Osteoblast (primary cell): ENCODE data around the gene TRERF1. TPM values are rescaled to one million over a fixed set of nuclear protein-coding genes. Genes with fewer than 3 reads are reported as not detected.

Experiments used
- DNase-seq: peaks from one replicate; pipeline ENCODE4 v3.0.0; 2011; ENCODE audit warnings: low spot score, mixed read lengths; ENCODE audit not compliant: insufficient read length; ENCODE audit errors: missing footprints
- H2AFZ ChIP-seq: 2 replicates; pipeline ENCODE4 v1.6.0; 2011; ENCODE audit warnings: mild to moderate bottlenecking, low read length
- H3K27ac ChIP-seq: 2 replicates; pipeline ENCODE4 v1.5.1; 2011; ENCODE audit warnings: mild to moderate bottlenecking, low read depth, low read length, moderate library complexity
- H3K27me3 ChIP-seq: 2 replicates; pipeline ENCODE4 v1.6.0; 2012; ENCODE audit warnings: mild to moderate bottlenecking, control low read depth, inconsistent platforms, low read length, moderate library complexity; ENCODE audit not compliant: insufficient read depth
- H3K36me3 ChIP-seq: 2 replicates; pipeline ENCODE4 v1.5.1; 2011; ENCODE audit warnings: mild to moderate bottlenecking, low read length, control low read depth, moderate library complexity; ENCODE audit not compliant: insufficient read depth
- H3K4me1 ChIP-seq: 2 replicates; pipeline ENCODE4 v1.5.1; 2011; ENCODE audit warnings: mild to moderate bottlenecking, low read length, control low read depth, moderate library complexity; ENCODE audit not compliant: insufficient read depth
- H3K4me2 ChIP-seq: 2 replicates; pipeline ENCODE4 v1.6.0; 2011; ENCODE audit warnings: mild to moderate bottlenecking, low read length; ENCODE audit not compliant: insufficient read depth
- H3K4me3 ChIP-seq: fragments of 200-600 bp; sonication (generic); 3 replicates; pipeline ENCODE4 v1.5.1; 2012; ENCODE audit warnings: mild to moderate bottlenecking, low read length, inconsistent platforms; ENCODE audit not compliant: insufficient read depth
- H3K79me2 ChIP-seq: 2 replicates; pipeline ENCODE4 v1.6.0; 2012; ENCODE audit warnings: mild to moderate bottlenecking, low read length, control low read depth, inconsistent platforms; ENCODE audit not compliant: insufficient read depth
- H3K9me3 ChIP-seq: 2 replicates; pipeline ENCODE4 v1.5.1; 2011; ENCODE audit warnings: low read depth, low read length, control low read depth
- H4K20me1 ChIP-seq: 2 replicates; pipeline ENCODE4 v1.6.0; 2012; ENCODE audit warnings: mild to moderate bottlenecking, low read length, control low read depth; ENCODE audit not compliant: insufficient read depth
- total RNA-seq: library from RNA; depleted of rRNA; stranded (reverse); fragments of >200 nt; gene quantifications from 2 replicates; pipeline ENCODE4 v1.2.3, GENCODE V29; 2012
- TF ChIP-seq, protein P1 (sequence below): IDR thresholded peaks from 2 replicates; pipeline ENCODE4 v1.5.1; 2011; ENCODE audit warnings: mild to moderate bottlenecking, low read depth, low read length, moderate library complexity; ENCODE audit errors: extremely low read depth

TRERF1 gene
- total RNA-seq, 1 donor = 4.7 TPM

DNA sequence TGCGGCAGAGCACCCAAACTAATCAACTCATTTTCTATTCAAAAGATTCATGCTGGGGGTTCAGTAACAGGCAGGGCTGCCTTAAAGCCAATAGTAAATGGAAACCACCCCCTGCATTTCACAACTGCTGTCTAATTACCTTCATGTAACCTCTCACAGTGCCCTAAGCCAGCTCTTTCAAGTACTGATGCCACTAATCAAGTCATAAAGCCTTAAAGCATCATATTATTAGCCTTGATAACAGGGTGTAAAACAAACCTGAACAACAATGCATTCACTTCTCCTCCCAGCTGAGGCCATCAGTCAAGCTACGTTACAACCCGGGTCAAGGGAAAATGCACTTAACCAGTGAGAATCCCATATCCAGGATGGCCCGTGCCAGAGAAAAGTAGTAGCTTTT is 33.0 kb downstream of the TRERF1 start:
- no peak for DNase-seq
- H4K20me1 ChIP-seq = peaks cover 16% of the 10 kb centered on the region
- no peak overlapping the region for H3K27ac ChIP-seq
- H3K9me3 ChIP-seq = no peaks in the 10 kb centered on the region
- H3K79me2 ChIP-seq = peaks cover 49% of the 10 kb centered on the region
- H2AFZ ChIP-seq = no peak overlapping the region
- H3K4me2 ChIP-seq = no peak overlapping the region
- no peak overlapping the region for H3K4me3 ChIP-seq
- H3K4me1 ChIP-seq = peaks cover 7% of the 10 kb centered on the region
- H3K36me3 ChIP-seq = no peaks in the 10 kb centered on the region
- TF ChIP-seq, protein P1, sequence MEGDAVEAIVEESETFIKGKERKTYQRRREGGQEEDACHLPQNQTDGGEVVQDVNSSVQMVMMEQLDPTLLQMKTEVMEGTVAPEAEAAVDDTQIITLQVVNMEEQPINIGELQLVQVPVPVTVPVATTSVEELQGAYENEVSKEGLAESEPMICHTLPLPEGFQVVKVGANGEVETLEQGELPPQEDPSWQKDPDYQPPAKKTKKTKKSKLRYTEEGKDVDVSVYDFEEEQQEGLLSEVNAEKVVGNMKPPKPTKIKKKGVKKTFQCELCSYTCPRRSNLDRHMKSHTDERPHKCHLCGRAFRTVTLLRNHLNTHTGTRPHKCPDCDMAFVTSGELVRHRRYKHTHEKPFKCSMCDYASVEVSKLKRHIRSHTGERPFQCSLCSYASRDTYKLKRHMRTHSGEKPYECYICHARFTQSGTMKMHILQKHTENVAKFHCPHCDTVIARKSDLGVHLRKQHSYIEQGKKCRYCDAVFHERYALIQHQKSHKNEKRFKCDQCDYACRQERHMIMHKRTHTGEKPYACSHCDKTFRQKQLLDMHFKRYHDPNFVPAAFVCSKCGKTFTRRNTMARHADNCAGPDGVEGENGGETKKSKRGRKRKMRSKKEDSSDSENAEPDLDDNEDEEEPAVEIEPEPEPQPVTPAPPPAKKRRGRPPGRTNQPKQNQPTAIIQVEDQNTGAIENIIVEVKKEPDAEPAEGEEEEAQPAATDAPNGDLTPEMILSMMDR = no peak
- no peaks in the 10 kb centered on the region for H3K27me3 ChIP-seq

DNA sequence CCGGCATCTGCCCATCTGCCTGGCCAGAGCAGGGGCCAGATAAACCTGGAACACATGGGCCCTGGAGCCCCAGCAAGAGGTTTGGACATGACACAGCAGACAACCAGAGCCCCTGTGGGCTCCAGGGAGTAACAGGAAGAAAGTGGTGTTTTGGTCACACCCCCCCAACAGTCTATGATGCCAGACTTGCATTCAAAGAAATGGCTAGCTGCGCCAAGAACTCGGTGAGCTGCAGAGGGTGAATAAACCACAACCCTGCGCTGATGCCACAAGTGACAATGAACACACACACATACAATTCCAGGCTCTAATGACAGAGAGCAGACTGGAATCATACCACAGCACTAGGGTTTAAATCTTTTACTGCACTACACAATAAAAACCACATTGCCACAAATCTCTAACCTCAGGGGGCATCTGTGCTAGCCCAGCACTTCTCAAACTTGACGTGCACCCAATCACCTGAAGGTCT is 34.0 kb downstream of the TRERF1 start:
- Histone ChIP-seq H3K4me3 (peak overlapping the region; percentile 19), H3K27me3 (no peaks in the 10 kb centered on the region), H3K27ac (no peak overlapping the region), H3K4me2 (peak overlapping the region; percentile 61), H3K36me3 (no peaks in the 10 kb centered on the region), H2AFZ (peak overlapping the region; percentile 22), H3K9me3 (no peaks in the 10 kb centered on the region), H4K20me1 (peaks cover 16% of the 10 kb centered on the region), H3K4me1 (peaks cover 7% of the 10 kb centered on the region), H3K79me2 (peaks cover 42% of the 10 kb centered on the region)
- TF ChIP-seq, protein P1 = no peak
- DNase-seq = no peak

DNA sequence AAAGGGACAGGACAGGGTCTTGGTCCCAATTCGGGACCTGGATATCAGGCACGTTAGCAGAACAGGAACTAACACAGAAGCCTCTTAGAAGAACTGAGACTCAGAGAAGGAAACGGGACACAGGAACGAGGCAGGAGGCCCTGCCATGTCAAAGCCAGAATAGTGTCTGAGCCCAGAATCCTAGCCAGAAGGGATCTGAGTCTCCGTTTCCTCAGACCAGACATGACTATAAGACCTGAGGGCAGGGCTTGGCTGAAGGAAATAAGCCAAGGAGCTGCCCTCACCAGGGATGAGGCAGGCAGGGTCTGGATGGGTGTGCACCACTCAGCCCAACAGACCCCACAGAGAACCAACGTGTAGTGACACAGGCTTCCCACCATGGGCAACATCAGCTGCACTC is 40.3 kb downstream of the TRERF1 start:
- Histone ChIP-seq H3K79me2 (peaks cover 24% of the 10 kb centered on the region), H3K4me3 (no peak overlapping the region), H3K9me3 (no peaks in the 10 kb centered on the region), H3K27ac (no peak overlapping the region), H3K4me1 (peaks cover 15% of the 10 kb centered on the region), H3K36me3 (no peaks in the 10 kb centered on the region), H3K4me2 (no peak overlapping the region), H2AFZ (no peak overlapping the region), H3K27me3 (no peaks in the 10 kb centered on the region), H4K20me1 (peaks cover 2% of the 10 kb centered on the region)
- DNase-seq = no peak
- TF ChIP-seq, protein P1 = no peak

DNA sequence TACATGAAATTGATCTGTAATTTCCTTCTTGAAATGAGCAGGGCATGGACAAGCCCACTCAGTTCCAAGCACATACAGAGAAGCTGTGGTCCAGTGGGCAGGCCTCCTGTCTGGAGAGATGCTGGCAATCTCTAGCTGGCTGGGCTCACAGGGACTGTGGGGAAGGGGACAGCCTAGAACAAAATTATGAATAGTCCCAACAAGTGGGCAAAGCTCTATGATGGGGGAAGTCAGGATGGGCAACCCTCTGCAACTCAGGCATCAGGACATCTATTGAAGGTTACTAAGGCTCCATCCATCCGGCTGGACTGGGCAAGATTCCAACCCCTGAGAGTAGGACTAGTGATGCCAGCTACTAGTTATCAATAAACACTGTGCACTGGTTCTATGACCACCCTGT is 40.9 kb downstream of the TRERF1 start:
- H3K4me3 ChIP-seq = no peak overlapping the region
- H3K4me2 ChIP-seq = no peak overlapping the region
- TF ChIP-seq, protein P1 = no peak
- H3K4me1 ChIP-seq = peaks cover 17% of the 10 kb centered on the region
- H3K27ac ChIP-seq = no peak overlapping the region
- H3K9me3 ChIP-seq = no peaks in the 10 kb centered on the region
- H3K36me3 ChIP-seq = no peaks in the 10 kb centered on the region
- H4K20me1 ChIP-seq = peaks cover 2% of the 10 kb centered on the region
- H2AFZ ChIP-seq = no peak overlapping the region
- DNase-seq = no peak
- no peaks in the 10 kb centered on the region for H3K27me3 ChIP-seq
- peaks cover 29% of the 10 kb centered on the region for H3K79me2 ChIP-seq
